Measurements from ENCODE around the gene SLC29A3. TPM values are rescaled to one million over a fixed set of nuclear protein-coding genes. Genes with fewer than 3 reads are reported as not detected.

Gene SLC29A3
- total and polyA plus RNA-seq, 2 of the 8 experiments (the other 6 are each of a cell fraction or from before 2014, with no cell fraction given) = 14.0 to 24.6 TPM

- TF ChIP-seq ASH2L (IDR thresholded peaks at IDR 0.05; ENCODE audit: low read length) (no peak), SP1 (IDR thresholded peaks at IDR 0.05; ENCODE audit: low read depth, low read length) (no peak), TAF1 (IDR thresholded peaks at IDR 0.05; ENCODE audit: low read depth, low read length) (no peak), CHD1 (IDR thresholded peaks at IDR 0.05; ENCODE audit: low read depth, low read length) (no peak), ZNF274 (IDR thresholded peaks at IDR 0.05; ENCODE audit: borderline replicate concordance, extremely low read depth, low read length) (no peak)
Measured at GRCh38 chr10:71303569-71303907, 15.5 kb upstream of the SLC29A3 start (continued).

Measured in H1 (cell line).